ENCODE measurements around the gene PSTPIP1.

The PSTPIP1 gene

DNA sequence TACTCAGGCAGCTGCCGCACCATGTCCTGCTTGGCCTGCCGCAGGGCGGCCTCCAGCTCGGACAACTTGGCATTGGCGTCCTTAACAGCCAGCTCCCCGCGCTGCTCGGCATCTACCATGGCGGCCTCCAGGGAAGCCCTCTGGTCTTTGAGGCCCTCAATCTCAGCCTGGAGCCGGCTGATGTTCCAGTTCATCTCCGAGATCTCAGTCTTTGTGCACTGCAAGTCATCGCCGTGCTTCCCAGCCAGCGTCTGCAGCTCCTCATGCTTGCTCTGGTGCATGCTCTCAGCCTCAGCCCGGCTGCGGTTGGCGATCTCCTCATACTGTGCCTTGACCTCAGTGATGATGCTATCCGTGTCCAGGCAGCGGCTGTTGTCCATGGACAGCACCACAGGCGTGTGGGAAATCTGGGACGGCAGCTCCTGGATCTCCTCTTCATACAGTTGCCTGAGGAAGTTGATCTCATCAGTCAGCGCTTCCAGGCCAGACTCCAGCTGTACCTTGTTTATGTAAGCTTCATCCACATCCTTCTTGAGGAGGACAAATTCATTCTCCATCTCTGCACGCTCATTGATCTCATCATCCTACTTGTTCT lies 15.5 kb upstream of the PSTPIP1 start:
- no peak for DNase-seq

DNA sequence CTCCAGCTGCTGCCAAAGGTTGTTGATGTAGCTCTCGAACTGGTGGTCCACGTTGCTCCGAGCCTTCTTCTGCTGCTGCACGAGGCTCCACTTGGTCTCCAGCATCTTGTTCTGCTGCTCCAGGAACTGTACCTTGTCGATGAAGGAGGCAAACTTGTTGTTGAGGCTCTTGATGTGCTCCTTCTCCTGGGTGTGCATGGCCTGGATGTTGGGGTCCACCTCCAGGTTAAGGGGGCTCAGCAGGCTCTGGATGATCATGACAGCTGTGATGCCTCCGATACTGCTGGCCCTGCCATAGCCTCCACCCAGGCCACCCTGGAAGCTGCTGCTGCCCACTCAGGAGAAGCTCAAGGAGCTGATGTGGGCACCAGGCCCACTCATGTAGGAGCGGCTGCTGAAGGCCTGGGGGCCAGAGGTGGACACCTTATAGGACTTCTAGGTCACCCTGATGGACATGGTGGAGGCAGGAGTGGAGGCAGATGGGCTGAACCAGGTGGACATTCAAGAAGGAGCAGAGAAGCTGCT lies 14.9 kb upstream of the PSTPIP1 start:
- no peak for DNase-seq

DNA sequence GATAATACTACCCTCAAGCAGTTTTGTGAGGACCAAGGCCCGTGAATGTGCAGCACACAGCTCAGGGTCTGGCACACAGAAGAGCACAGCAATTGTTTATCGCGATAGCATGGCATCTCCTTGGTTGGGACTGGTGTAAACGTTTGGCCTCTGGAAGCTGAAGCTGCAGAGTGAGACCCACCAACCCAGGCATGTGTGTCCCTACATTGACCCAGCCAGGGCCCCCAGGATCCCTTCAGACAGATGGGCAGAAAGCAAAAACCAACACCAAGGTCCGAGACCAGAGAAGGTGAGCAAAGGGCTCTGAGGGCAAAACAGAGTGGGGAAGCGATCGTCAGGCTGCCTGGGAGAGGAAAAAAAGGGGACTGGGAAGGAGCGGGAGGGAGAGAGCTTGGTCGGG lies 12.6 kb upstream of the PSTPIP1 start:
- DNase-seq: no peak

DNA sequence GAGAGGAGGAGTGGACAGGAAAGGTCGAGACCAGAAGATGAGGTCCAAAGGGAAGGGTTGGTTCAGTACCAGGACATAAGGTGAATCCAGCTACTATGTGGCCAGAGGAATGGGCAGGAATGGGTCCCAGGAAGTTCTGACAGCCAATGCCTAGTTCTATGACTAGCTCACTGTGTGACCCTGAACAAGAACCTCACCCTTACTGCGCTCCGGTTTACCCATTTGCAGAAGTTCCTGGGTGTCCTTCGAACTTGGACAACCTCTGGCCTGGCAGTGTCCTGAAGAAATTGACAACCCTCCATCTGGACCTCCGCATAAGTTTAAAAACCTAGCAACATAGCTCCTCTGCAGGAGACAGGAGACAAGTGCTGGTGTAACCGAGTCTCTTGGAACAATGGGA lies 12.2 kb upstream of the PSTPIP1 start:
- DNase-seq: no peak

DNA sequence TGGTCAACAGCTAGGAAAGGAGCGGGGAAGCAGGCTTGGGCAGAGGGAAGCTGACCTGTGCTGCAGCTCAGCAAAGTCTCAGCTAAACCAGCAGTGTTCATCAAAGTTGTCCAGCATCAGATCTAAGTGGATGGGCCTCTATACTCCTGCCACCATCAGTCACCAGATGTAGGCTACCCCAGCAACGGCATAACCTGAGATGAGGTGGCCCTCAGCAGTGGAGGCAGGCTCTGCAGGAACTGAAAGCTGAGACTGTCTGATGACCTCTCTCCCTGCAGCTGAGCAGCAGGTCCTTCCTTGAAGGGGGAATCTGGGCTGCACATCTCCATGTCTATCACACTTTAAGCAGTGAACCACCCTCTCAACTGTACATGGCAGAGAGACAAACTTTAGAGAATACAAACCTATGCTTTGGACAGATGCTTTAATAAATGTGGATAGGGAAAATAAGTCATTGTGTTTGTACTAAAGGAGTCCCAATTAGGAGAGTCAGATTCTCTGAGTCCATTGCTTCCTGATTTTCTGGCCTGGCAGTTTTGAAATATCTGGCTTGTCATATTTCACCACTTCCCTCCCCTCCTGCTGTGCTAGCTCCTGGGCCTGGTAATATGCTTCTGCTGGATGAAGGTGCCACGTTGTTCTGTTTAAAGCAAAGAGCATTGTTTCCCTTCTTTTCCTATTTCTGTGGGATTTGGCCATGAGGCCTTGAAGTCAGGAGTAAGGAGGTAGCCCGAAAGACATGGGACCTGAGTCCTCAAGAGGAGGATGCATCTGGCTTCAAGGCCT lies 11.1 kb upstream of the PSTPIP1 start:
- peak; percentile 19 for DNase-seq

DNA sequence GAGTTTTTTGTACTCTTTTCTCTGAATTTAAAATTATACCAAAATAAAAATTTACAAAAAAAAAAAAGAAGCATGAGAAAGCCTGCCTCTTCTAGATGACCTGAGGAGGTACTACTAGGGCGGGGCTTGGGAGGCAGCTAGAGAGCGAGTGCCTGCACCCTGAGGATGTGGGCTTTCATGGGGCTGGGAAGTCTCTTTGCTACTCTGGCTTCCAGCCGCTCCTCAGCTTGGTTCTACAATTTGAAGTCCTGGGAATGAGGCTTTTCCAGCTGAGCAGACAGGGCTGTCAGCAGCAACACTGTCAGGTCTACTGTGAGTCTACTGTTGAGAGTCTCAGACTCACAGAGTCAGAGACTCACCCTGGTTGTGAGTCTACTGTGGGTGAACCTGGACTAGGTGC lies 8.2 kb upstream of the PSTPIP1 start:
- no peak for DNase-seq

DNA sequence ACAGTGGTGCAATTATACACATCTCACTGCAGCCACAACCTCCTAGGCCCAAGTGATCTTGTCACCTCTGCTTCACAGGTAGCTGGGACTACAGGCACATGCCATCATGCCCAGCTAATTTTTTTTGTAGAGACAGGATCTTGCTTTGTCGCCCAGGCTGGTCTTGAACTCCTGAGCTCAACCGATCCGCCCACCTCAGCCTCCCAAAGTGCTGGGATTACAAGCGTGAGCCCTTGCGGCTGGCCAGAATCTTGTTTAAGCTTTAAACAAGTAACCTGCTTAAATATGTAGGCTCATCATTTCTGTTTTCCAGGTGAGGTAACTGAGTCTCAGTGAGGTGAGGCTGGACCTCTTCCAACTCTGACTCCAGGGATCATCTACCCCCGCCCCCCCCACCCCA lies 7.7 kb upstream of the PSTPIP1 start:
- no peak for DNase-seq

DNA sequence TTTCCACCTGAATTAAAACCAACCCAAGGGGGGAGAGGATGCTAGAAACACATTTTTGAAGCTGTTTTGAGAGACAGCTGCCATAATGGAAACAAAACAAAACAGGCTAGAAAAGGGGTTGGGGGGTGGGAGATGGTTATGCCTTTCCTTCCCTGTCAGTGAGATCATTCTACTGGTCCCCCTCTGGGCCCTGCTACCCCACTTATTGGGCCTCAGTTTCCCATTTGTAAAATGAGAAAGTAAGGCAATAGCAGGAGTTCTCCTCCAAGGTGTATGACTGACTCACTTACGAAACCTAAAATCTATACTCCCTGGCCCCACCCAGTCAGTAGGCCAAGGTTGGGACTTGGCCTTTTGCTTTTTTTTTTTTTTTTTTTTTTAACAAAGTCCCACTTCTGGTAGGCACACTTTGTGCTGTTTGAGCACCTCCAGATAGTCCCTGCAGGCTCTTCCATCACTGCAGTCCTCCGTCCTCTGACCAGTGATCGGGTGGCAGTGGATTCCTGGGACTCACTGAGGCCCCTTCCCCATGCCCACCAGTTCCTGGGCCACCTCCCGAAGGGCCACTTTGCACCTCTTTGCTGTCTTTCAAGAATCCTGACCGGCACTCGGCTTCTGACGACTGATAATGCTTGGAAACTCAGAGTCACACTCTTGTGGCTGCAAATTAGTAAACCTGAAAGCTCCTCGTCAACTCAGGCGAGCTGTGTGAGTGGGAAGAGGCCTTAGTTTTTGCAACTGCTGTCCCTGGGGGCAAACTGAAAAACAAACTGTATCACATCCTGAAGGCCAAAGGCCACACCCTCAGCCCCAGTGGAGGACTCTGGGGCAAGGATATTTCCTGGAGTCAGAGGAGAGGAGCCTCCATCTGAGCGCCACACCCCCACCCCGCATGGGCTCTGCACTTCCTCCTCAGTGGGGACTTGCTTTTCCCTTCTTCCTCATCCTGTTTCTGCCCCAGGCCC lies 6.7 kb upstream of the PSTPIP1 start:
- no peak for DNase-seq

DNA sequence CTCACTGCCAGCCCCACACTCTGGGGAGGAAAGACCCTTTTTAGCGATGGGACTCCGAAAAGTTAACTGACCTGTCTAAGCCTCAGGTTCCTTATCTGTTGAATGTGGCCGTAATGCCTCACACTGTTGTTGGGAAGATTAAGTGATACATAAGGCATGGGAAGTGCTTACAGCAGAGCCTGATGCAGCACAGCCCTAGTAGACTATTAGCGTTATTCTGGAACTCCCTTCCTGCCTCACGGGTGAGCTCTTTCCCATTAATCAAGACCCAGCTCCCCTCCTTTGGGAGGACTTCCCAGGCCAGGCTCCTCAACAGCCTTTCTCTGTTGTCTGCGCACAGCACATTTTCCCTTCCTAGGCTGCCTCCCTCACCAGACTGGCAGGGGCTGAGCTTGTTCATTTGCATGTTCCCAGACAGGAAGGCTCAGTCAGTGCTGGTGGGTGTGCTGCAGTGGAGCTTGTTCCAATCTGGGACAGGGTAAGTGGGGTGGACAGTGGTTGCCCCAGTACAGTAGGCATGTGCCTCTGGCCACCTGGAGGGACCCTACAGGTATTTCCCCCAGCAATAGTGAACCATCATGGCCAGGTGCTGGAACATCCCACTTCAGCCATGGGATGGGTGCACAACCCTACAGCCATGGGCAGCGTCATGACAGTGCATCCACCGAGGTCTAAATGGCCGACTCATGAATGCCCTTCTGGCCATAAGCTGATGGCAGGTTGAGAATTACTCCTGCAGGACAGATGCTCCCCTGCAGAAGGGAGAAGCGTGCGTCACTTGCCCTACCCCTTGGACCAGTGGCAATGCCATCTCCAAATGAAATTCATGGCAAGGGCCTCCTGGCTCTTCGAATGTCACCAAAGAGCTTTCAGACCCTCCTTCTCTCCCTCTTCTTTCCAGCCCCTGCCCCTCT lies 5.8 kb upstream of the PSTPIP1 start:
- no peak for DNase-seq

DNA sequence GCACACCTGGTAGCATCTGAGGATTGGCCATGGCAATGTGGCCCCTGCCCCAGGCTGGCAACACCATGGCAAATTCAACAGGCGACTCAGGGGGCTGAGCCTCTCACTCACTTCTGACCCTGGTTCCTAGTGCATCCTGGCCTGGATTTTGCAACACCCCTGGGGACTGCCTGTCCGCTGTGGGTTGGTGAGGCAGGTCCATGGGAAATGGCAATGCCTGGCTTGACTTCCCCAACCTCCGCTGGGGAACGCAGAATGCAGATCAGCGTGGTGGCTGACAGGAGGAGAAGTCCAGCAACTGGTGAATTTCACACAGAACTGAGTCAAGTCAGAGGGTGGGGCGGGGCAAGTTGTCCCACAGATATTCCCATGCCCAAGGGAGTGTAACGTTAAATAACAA lies 3.9 kb upstream of the PSTPIP1 start:
- DNase-seq: no peak

DNA sequence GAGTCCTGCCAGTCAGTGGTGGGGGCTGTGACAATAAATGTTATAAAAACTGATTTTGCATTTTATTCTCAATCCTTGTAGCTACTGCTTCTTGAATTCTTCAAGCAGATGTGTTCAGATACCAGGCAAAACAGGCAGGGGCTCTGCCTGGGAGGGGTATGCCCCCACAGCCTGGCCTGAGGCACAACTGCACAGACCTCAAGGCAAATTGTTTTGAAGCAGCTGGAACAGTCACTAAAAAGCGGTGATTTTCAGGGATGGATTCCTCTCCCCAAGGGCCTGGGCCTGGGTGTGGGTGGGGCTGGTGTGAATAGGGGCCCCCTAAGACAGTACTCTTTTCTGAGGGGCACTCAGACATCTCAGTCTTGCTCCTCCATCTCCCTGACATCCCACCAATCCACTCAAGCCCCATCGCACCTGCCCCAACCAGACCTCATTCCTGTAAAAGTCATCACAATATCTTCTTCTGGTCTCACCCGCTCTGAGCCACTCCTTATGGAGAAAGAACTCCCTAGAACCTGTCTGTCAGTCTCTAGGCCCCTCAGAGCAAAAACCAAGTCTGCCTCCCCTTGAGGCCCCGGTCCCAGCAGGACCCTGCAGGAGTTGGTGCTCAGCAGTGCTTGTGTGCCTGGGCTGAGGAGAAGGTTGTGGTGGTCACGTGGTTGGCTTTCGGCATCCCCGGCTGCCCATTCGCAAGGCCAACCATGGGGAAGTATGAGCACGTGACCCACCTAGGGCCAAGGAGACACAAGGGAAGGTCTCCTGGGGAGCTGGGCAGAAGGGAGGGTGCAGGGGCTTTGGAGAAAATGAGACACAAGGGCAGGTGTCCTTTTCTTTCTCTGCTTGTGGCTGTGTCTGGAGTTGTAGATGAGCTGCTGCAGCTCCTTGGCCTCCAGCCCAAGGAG lies 2.9 kb upstream of the PSTPIP1 start:
- no peak for DNase-seq

DNA sequence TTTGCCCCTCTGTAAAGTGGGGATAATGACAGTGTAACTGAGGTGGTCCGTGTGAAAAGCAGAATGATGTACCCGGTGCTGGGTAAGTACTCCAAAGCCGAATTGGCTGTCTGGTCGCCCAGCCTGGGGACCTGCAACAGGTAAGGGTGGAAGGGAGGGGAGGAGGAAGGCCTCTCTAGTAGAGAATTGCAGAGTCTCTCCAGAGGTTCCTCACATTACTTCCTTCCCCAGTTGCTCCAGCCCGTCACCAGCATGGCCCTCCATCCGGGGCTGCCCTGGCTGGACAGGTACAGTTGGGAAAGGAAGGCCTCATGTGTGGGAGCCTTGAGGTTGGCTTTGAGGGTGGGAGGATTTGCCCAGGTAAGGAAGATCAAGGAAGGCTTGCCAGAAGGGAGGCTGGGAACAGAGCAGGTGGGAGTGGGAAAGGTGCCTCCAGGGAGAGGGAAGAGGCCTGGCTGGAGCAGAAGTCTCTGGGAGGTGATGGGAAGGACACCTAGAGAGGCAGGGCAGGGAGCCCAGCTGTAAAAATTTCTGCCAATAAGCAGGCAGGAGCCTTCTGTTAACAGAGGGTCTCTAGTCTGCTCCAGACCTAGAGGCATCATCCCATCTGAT lies 1.7 kb upstream of the PSTPIP1 start:
- DNase-seq: no peak

DNA sequence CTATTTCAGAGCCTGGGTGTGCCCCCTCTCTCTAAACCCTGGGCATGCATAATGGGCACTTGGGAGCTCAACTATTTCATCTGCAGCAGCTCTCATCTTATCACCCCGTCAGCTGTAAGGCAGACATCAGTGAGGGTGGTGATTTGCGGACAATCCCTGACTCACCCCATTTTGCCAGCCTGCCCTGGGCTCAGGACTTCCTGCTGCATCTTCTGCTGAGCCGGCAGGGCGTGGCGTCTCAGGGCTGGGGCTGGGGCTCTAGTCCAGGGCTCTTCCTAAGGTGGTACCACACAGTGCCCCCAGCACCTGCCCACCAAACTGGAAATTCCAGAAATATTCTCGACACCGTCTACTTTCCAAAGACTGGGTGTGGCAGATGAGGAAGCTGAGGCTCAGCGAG lies 925 bp upstream of the PSTPIP1 start:
- DNase-seq: no peak

DNA sequence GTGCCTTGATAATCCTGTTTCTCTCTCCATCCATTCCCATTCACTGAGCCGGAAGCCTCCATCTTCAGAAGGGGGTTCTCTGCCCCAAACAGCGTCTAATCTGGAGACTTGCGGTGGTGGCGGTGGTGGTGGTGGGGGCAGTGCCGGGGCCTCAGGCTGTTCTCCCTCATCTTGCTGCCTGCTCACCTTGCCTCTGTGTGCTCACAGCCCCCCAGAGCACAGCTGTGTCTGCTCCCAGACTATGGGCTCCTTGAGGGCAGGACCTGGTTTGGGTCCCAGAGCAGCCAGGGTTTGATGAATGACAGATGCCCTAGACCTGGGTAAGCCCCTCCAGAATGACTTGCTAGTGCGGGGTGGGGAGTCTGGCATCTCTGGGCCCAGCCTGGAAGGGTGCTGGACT lies 430 bp upstream of the PSTPIP1 start:
- no peak for DNase-seq

DNA sequence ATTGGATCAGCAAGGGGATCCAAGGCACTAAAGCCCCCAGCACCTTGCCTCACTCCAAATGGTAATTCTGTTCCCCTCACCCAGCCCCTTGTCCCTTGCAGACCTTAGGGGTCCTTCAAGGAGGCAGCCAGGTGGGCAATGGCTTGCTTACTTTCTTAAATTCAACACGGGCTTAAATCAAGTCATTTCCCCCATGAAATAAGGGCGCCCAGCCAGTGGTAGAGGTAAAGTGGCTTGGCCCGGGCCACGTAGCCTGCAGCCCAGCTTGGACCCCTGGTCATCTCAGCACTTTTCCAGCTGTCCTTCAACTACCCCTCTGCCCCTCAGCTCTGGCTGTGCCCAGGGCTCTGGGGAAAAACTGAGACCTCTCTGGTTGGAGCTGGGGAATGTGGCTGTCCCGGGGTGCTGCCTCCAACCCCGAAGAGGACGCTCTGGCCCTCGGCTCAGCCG lies 1.2 kb downstream of the PSTPIP1 start:
- no peak for DNase-seq

DNA sequence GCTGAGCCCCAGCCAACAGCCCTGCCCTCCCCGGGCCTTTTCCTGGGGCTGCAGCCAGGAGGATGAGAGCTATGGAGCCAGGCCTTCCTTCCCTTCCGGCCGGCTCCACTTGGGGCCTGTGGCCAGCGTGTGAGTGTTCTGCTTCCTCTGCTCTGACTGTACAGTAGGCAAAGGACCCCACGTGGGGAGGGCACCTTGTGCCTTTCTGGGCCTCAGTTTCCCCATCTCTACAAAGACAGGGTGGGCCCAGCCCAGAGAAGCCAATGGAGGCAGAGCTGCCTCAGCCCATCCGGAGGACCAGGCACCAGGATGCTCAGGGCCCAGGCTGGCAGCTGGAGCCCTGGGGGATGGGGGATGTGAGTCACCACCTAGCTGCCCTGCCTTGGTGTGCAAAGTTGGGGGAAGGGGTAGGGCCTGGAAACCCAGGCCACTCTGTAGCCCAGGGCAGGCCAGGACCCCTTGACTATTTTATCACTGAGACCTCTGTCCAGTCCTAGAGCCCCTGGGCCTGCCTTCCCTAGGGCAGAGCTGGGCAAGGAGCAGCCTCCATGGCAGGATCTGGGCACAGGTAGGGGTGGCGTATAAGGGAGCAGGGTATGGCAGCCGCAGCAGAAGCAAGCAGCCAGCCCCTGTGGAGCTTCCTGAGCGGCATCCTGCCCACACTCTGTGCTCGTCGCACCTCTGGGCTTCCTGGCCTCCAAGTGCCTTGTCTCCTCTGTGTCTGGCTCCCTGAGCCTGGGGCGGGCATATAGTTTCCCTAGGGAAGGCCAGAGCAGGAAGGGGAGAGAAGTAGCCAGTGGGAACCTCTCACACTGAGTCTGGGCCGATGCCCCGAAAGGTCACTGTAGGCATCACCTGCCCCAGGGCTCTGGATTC lies 1.8 kb downstream of the PSTPIP1 start:
- peak; percentile 33 for DNase-seq

DNA sequence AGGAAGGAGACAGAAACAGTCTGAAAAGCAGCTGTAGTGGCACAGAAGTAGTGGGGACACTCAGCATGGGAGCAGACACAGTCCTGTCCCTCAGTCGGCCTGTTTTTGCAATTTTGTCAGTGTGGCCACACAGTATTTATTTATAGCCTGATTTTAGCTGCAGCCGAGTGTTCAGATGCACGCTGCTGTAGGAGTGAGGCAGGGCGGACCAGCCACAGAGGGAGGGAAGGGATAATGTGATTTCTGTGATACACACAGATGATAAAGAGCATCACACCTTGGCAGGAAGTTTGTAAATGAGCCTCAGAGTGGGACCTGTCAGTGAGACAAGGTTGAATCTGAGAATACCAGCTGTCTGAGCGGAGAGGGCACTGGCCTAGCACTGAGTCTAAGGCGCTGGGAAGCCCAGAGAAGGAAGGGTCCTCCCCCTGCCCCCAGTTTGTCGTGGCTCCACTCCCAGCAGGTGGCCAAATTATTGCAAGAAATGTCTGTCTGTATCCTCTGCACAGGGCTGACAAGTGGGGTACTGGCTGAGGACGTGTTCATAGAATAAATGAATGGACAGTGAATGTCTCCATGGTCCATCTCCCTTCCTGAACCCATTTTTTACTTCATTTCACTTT lies 3.8 kb downstream of the PSTPIP1 start:
- DNase-seq: no peak

DNA sequence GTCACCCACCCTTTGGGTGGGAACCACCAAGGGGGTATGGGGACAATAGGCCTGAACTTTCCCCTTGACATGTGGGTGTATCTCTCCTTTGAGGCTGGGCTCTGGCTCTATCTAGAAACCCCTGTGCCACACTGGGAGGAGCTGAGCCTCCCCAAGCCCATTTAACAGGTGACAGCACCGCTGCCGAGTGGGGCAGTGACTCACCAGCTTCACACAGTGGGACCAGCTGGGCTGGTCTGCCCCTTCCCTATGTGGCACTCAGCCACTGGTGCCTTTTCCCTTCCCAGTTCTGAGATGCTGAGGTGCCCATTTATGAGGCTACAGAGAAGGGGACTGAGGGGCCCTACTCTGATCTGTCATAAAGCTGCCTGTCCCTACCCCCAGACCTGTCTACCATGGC lies 5.1 kb downstream of the PSTPIP1 start:
- DNase-seq: no peak

DNA sequence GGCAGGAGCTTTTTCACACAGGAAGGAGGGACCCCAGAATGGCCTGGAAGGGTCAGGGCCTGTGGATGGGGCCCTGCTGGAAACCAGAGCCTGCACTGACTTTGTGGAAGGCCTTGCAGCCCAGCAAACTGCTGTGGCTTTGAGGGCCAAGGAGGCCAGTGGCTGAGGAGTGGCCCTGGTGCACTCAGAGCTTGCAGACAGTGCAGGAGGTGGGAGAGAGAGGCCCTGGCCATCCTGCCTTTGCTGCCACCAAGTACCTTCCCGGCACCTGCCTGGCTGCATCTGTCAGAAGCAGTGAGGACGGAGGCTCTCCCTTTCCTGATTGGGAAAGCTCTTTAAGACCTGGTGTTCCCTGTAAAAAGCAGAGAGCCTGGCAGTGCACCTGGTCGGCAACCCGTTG lies 6.4 kb downstream of the PSTPIP1 start:
- DNase-seq: no peak
